Endothelial cell of umbilical vein (primary cell): Measurements from ENCODE around the gene PLEKHD1. TPM values are rescaled to one million over a fixed set of nuclear protein-coding genes. Genes with fewer than 3 reads are reported as not detected.

ENCODE experiments used
- BruUV-seq: library from RNA; stranded (reverse); fragments of 400-500 nt; replicated peaks from 2 replicates; lab custom pipeline; 2021; lab: Mats Ljungman, UMichigan
- CTCF ChIA-PET: fragments of 300-600, 350-600 bp; sonication (Branson Sonifier 250); formaldehyde crosslinking; loops from one replicate; lab custom pipeline; 2021; ENCODE audit warnings: antibody characterized with exemption, inconsistent platforms; lab: Charles Lee
- POLR2A ChIA-PET: fragments of 300-600, 350-600 bp; sonication (Branson Sonifier 250); formaldehyde crosslinking; loops from one replicate; lab custom pipeline; 2021; ENCODE audit warnings: antibody characterized with exemption, inconsistent platforms; lab: Charles Lee
- DNase-seq: peaks from one replicate; pipeline ENCODE4 v3.0.0-alpha.2; 2011; ENCODE audit warnings: low read depth, low spot score
- FAIRE-seq: peaks from 2 replicates; lab custom pipeline; 2011; peaks lifted over from hg19 to GRCh38; lab: Jason Lieb, UNC
- H2AFZ ChIP-seq: 2 replicates; pipeline ENCODE4 v1.6.0; 2012; ENCODE audit warnings: low read depth, low read length, control low read depth, inconsistent platforms
- H3K27ac ChIP-seq: 2 replicates; pipeline ENCODE4 v1.5.1; 2011; ENCODE audit warnings: low read depth, mild to moderate bottlenecking, control low read depth, low read length, moderate library complexity; ENCODE audit not compliant: insufficient read depth
- H3K27me3 ChIP-seq, 2 experiments: 2 replicates each; pipeline versions ENCODE4 v1.6.0 to v1.6.1; 2011; ENCODE audit warnings: low read length in 2 of 2, mixed read lengths in 1 of 2; ENCODE audit not compliant: control insufficient read depth in 2 of 2, insufficient read depth in 2 of 2
- H3K36me3 ChIP-seq, 2 experiments: 2 replicates in 1 of 2; 3 replicates in 1 of 2; pipeline ENCODE4 v1.5.1; 2011; ENCODE audit warnings: low read length in 2 of 2, mild to moderate bottlenecking in 1 of 2, moderate library complexity in 1 of 2; ENCODE audit not compliant: control insufficient read depth in 2 of 2, insufficient read depth in 2 of 2; ENCODE audit errors: extremely low read depth in 1 of 2
- H3K4me1 ChIP-seq: 3 replicates; pipeline ENCODE4 v1.5.1; 2011; ENCODE audit warnings: mild to moderate bottlenecking, low read length; ENCODE audit not compliant: control insufficient read depth, insufficient read depth; ENCODE audit errors: extremely low read depth
- H3K4me2 ChIP-seq: 2 replicates; pipeline ENCODE4 v1.6.1; 2011; ENCODE audit warnings: low read length, control low read depth, mixed read lengths; ENCODE audit not compliant: insufficient read depth
- H3K4me3 ChIP-seq, 3 experiments: fragments of 200-600 bp in 1 of 3; sonication (generic), shearing (Covaris generic) in 1 of 3; replicated peaks in 1 of 3; 2 replicates each; pipeline ENCODE4 v1.5.1; 2011 to 2016; ENCODE audit warnings: control low read depth in 3 of 3, low read length in 3 of 3, mild to moderate bottlenecking in 2 of 3, inconsistent platforms in 1 of 3, low read depth in 1 of 3, moderate library complexity in 1 of 3; ENCODE audit not compliant: insufficient read depth in 1 of 3
- H3K79me2 ChIP-seq: 2 replicates; pipeline ENCODE4 v1.6.0; 2012; ENCODE audit warnings: low read length, inconsistent platforms; ENCODE audit not compliant: control insufficient read depth, insufficient read depth
- H3K9ac ChIP-seq: replicated peaks from 2 replicates; pipeline ENCODE3; 2011; ENCODE audit warnings: low read length, control low read depth; ENCODE audit not compliant: insufficient read depth; ENCODE audit errors: extremely low read depth
- H3K9me1 ChIP-seq: replicated peaks from 3 replicates; pipeline ENCODE4 v1.6.0; 2011; ENCODE audit warnings: mild to moderate bottlenecking, low read length; ENCODE audit not compliant: control insufficient read depth, insufficient read depth; ENCODE audit errors: extremely low read depth
- H3K9me3 ChIP-seq: replicated peaks from 2 replicates; pipeline ENCODE4 v1.5.1; 2012; ENCODE audit warnings: low read length, inconsistent platforms; ENCODE audit not compliant: control insufficient read depth, insufficient read depth
- H4K20me1 ChIP-seq: replicated peaks from 2 replicates; pipeline ENCODE3; 2011; ENCODE audit warnings: mild to moderate bottlenecking, low read length; ENCODE audit not compliant: control insufficient read depth, insufficient read depth; ENCODE audit errors: extremely low read depth
- EZH2 ChIP-seq: IDR thresholded peaks from 2 replicates; pipeline ENCODE4 v1.6.1; 2012; ENCODE audit warnings: borderline replicate concordance, low read depth, mild to moderate bottlenecking, moderate library complexity, low read length, inconsistent platforms; ENCODE audit not compliant: severe bottlenecking
- FOS ChIP-seq: IDR thresholded peaks from 2 replicates; pipeline ENCODE4 v1.6.1; 2011; ENCODE audit warnings: mild to moderate bottlenecking, low read length, moderate library complexity, borderline replicate concordance; ENCODE audit not compliant: insufficient read depth
- MYC ChIP-seq: IDR thresholded peaks from one replicate; pipeline ENCODE4 v1.6.1; 2011; ENCODE audit warnings: mild to moderate bottlenecking, low read depth, low read length
- POLR2A ChIP-seq: IDR thresholded peaks from 2 replicates; pipeline ENCODE4 v1.6.1; 2012; ENCODE audit warnings: low read depth, mild to moderate bottlenecking, control low read depth, low read length
- dilution Hi-C: fragments of 300-500 bp; cut with MboI; formaldehyde crosslinking; loops from one replicate; pipeline ENCODE4 v1.15.0; 2019; ENCODE audit warnings: low sequenced_read_pairs; ENCODE audit not compliant: extremely low pct_ligation_motif_present
- intact Hi-C: fragments of 100-400 bp; cut with micrococcal nuclease; formaldehyde crosslinking; loops from one replicate; pipeline ENCODE4 v1.10.0; 2022
- polyA plus RNA-seq, 4 experiments: library from polyadenylated mRNA; depleted of rRNA in 3 of 4; stranded (reverse) in 3 of 4; unstranded in 1 of 4; fragments of >200 nt; gene quantifications; 2 replicates each; pipeline versions ENCODE4 v1.2.1 to v1.2.3, GENCODE V29; 2011 to 2012; ENCODE audit warnings: missing spikeins in 1 of 4
- total RNA-seq: library from RNA; stranded (reverse); gene quantifications from 2 replicates; pipeline ENCODE4 v1.2.3, GENCODE V29; 2021
- TF ChIP-seq, protein P1 (sequence below): IDR thresholded peaks from 2 replicates; pipeline ENCODE4 v1.6.1; 2011; ENCODE audit not compliant: insufficient read depth, insufficient read length

The PLEKHD1 gene
- total and polyA plus RNA-seq, 2 donors (not counting 3 experiments of a cell fraction or from before 2014, with no cell fraction given): 0.01 TPM; not detected in 1

DNA sequence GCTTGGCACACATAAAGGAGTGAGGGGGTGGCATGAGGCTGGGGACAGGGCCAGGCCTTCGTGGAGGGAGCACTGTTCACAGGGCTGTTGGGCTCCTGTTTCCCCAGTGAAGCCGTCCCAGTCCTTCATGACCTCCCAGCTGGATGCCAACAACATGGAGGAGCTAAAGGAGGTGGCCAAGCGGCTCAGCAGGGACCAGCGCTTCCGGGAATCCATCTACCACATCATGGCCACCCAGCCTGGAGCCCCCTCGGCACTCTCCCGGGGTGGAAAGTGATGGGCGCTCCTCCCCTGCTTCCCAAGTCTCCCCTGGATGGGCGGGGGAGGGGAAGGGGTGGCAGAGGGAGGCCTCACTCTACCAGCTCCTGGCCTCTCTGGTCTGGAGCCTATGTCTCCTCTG, 43.6 kb downstream of the PLEKHD1 start:
- no peak for DNase-seq
- dilution Hi-C loops: no loop called here

DNA sequence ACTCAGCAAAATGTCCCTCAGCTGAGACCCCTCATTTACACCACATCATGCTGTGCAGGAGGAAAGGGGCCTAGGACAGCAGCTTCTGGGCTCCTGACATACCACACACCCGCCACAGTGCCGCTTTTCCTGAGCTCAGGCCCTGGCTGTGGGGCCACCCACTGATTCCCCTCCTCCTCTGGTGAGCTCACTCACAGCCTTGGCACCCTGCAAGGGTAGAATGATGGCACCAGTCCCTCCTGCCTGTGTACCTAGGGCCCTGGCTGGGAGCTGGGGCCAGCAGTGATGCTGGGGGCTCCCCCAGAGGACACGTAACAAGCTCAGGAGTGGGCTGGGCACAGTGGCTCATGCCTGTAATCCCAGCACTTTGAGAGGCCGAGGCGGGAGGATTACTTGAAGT, 44.4 kb downstream of the PLEKHD1 start:
- Histone ChIP-seq H4K20me1 (no peaks in the 10 kb centered on the region), H3K9me3 (no peaks in the 10 kb centered on the region), H3K79me2 (no peaks in the 10 kb centered on the region), H3K27me3 (peaks cover 10 to 20% of the 10 kb centered on the region in 2 experiments), H2AFZ (no peak overlapping the region), H3K9ac (no peak overlapping the region), H3K4me1 (no peaks in the 10 kb centered on the region), H3K36me3 (no peaks in the 10 kb centered on the region), H3K4me3 (no peak overlapping the region), H3K4me2 (no peak overlapping the region), H3K27ac (no peak overlapping the region), H3K9me1 (no peaks in the 10 kb centered on the region)
- dilution Hi-C loops: no loop called here
- FAIRE-seq (no peak), DNase-seq (no peak)
- CTCF ChIA-PET: interaction anchor here (0.6 to 1.4 kb wide), 4 partner anchors 16 to 499 kb away, joined by 3 read pairs; no protein-coding TSS in a partner anchor
- intact Hi-C loops: no loop called here
- POLR2A ChIA-PET: no interaction called here
- TF ChIP-seq, protein P1, sequence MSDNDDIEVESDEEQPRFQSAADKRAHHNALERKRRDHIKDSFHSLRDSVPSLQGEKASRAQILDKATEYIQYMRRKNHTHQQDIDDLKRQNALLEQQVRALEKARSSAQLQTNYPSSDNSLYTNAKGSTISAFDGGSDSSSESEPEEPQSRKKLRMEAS: no peak
- TF ChIP-seq FOS: no peak
- BruUV-seq: no TSS peak

More for the DNA sequence above, 43.6 kb downstream of the PLEKHD1 start:
- intact Hi-C loops: no loop called here
- ChIA-PET CTCF (no interaction called here), POLR2A (no interaction called here)
- H3K9me3 ChIP-seq: no peaks in the 10 kb centered on the region
- no peak for FAIRE-seq
- TF ChIP-seq, protein P1: no peak
- TF ChIP-seq MYC: no peak
- TF ChIP-seq EZH2: no peak
- TF ChIP-seq POLR2A: no peak
- BruUV-seq: no TSS peak
- H4K20me1 ChIP-seq: no peaks in the 10 kb centered on the region
- H3K27me3 ChIP-seq: peaks cover 8 to 15% of the 10 kb centered on the region in 2 experiments
- H3K79me2 ChIP-seq: no peaks in the 10 kb centered on the region
- H2AFZ ChIP-seq: no peak overlapping the region
- no peak overlapping the region for H3K4me3 ChIP-seq
- no peaks in the 10 kb centered on the region for H3K36me3 ChIP-seq
- no peaks in the 10 kb centered on the region for H3K9me1 ChIP-seq
- H3K4me2 ChIP-seq: no peak overlapping the region
- no peak overlapping the region for H3K27ac ChIP-seq
- no peaks in the 10 kb centered on the region for H3K4me1 ChIP-seq
- H3K9ac ChIP-seq: no peak overlapping the region
